Amygdala (tissue), 56 donors: Measurements from ENCODE around the gene EZR.
"Not testable (repeated sequence)": the region's sequence is repeated elsewhere in the genome, so short reads cannot be mapped to it uniquely, and the experiment has no call there.

ENCODE experiments used
- DNase-seq, 56 donors: peaks; one replicate each; lab custom pipeline; 2025; lab: John Stamatoyannopoulos, UW

Gene EZR

DNA sequence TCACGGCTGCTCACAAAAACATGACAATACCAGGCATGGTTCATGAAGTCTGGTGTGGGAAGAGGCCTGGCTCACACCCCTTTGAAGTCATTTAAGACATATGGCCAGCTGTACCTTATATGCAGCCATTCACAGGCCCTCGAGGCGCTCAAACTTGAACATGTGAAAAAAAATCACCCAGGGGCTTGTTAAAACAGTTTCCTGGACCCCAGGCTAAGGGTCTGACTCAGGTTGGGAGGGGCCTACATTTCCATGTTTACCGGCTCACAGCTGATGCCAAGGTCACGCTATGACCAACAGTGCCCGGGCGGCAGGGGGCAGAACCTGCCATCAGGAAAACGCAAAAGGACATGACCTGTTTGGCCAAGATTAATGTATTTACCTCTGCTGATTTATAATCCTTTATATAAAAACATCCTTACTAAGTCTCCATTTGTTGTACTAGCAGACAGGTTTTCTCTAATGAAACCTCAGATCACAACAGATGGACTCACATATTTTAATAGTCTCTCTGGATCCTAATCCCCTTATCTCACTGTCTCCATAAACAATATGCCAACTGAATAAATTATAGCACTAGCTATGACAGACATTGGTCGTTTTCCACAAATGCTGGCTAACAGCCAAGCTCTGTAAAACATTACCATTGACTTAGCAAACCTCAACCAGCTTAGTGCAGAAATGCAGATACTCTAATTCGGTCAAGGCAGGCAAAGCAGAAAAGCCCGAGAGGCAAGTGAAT is 19.9 kb downstream of the EZR start:
- peak in 4 of 56 donors; percentile 11 to 24 (median 15) for DNase-seq

DNA sequence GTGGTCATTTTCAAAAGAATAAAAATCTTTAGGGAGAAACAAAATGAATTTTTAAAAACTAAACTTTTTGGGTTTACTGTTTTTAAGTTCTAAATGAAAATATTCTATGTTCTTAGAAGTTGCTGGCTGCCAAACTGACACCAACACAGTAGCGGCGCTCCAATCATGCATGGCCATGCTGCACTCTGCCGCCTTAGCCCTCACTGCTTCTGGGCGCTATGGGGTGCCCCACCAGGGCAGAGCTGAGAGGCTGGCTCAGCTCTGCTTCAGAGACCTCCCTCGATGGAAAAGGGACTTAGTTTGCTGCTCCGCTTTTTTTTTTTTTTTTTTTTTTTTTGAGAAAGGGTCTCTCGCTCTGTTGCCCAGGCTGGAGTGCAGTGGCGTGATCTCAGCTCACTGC is 20.9 kb downstream of the EZR start:
- DNase-seq, result no peak

DNA sequence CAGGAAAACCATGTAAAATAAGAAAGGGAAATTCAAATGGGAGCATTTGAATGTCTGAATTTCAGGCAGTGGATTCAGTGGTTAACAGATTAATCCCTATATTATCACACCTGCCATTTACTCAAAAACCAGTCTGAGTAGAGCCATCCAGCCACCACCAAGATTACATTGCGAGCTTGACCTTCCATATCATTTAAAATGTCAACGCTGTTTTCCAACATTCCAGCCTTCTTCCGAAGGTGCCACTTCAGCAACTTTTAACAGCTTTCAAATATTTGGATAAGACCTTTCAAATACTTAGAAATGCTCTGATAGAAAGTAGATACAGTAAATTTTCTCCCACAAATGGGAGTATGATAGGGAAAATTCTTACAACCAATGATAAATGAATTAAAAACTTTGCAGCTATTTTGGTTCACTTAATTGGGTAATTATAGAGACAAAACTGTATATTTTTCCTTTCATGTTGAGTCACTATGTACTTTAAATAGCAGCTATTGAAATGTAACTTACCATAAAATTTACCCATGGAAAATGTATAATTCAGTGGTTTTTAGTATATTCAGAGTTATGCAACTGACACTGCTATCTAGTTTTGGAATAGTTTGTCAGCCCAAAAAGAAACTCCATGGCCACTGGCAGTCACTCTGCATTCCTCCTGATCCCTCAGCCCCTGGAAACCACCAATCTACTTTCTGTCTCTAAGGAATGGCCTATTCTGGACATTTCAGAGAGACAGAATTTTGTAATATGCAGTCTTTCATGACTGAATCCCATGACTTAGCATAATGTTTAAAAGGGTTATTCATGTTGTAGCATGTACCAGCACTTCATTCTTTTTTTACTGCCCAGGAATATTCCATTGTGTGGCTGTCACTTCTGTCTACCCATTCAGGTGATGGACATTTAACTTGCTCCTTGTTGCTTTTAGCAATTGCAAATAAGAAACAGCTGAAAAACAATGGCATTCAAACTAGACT is 21.5 kb downstream of the EZR start:
- DNase-seq, result no peak

DNA sequence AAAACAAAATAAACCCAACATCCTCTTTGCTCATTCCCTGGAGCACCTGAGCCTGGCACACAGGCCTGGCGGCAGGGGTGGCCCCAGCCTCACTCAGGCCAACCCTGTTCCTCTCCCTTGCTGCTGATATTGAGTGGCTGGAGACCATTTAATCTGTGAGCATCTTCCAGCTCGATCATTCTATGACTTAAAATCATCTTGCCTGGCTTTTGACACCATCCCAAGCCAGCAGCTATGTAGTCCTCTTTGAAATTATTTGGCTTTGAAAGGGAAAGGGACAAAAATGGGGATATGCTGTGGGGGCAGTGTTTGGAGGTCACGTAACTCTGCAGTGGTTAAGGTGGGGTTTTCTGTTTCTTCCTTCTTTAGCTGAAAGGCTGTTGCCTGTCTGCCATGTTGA is 22.8 kb downstream of the EZR start:
- no peak for DNase-seq

DNA sequence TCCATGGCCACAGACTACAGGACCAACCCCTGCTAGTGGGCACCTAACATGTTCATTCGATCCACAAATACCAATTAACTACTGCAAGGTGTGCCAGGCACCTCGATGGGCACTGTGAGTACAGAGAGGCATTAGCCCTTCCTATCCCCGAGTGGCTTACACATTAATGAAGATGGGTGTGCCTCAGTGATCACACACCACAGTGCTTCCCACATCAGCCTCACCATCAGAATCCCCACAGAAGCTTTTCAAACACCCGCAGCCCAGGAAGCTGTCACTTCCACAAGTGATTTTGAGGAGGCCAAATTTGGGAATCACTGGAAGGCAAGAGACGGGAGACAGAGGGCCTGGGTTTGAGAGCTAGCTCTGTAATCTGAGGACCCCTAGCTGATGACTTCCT is 23.7 kb downstream of the EZR start:
- no peak for DNase-seq

DNA sequence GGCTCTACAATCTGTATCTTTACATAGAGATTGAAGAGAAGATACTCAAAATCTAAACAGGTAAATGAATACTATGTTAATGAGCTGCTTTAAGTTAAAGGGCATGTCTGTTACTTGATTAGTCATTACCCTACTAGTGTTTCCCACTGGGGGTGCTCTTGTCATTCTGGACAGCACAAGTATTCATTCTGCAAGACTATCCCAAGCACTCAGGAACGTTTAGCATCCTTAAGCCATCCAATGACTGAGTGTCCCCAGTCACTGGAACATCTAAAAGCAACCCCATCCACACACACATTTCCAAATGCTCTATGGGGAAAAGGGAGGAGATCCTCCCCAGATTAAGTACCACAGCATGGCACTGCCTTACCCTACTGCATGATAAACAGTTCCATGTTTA is 25.7 kb downstream of the EZR start:
- DNase-seq, result no peak

DNA sequence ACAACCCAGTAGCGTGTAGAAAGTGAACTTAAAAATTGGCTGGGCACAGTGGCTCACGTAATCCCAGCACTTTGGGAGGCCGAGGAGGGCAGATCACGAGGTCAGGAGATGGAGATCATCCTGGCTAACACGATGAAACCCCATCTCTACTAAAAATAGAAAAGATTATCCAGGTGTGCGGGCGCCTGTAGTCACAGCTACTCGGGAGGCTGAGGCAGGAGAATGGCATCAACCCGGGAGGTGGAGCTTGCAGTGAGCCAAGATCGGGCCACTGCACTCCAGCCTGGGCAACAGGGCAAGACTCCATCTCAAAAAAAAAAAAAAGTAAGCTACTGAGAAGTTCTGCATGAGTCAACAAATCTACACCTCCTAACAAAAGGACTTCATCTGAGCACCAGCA is 26.7 kb downstream of the EZR start:
- DNase-seq, result not testable (repeated sequence)

DNA sequence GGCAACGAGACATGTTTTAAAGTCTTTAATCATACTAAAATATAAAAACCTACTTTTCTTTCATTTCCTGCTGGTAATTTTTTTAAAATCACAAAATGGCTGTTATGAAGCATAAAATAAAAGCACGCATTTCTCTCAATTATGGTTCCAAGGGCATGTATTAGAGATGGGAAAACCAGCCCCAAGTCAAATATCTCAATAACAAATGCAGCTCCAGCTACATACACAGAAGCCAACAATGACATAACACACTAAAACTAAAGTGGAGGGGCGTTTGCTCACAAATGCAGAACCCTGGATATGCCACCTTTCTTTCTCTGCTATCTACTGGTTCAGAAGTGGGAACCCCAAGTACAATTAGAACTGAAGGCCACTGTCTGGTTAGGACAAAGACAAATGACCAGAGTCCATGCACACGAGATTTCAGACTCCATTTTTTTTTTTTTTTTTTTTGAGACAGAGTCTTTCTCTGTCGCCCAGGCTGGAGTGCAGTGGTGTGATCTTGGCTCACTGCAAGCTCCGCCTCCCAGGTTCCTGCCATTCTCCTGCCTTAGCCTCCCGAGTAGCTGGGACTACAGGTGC is 27.8 kb downstream of the EZR start:
- DNase-seq, result no peak

DNA sequence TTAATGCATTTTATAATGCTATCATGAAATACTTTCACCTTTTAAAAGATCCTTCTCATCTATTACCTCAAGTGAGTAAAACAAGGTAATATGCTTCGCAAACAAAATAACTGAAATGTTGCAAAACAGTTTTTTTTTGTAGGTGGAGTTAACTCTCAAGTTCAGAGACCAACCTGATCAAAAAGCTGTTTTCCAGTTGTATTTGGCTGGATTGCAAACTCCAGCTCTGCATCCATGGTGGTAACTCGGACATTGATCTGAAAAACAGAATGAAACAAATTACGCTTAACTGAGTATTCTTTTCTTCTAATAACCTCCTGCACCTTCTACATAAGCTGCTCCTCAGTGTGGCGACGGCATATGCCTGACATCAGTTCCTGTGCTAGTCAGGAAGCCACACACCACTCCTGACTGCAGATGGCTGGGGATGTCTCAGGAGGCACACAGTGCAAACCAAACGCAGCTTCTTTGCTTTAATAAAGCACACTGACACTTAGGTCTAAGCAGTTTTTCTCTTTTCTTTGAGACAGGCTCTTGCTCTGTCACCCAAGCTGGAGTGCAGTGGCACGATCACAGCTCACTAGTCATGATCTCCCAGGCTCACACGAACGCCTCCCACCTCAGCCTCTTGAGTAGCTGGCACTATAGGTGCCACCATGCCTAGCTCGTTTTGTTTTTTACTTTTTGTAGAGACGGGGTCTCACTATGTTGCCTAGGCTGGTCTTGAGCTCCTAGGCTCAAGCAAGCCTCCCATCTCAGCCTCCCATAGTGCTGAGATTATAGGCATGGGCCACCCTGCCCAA is 29.9 kb downstream of the EZR start:
- no peak for DNase-seq

DNA sequence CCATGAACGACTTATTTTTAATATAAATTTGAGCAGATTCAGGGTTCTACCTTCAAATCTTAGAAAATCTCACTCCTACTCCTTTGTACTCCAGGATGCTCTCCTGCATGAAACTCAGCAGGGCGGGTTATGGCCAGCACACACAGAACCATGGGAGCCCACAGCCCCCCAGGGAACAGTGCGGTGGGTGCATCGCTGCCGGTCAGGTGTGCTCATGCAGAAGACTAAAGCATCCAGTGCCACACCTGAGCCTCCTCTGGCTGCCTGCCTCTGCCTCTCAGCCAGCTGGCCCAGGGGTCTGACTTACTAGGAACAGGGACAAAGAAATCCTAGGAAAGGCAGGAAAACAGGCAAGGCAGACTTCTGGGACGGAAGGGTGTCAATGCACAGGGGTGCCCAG is 31.8 kb downstream of the EZR start:
- no peak for DNase-seq

DNA sequence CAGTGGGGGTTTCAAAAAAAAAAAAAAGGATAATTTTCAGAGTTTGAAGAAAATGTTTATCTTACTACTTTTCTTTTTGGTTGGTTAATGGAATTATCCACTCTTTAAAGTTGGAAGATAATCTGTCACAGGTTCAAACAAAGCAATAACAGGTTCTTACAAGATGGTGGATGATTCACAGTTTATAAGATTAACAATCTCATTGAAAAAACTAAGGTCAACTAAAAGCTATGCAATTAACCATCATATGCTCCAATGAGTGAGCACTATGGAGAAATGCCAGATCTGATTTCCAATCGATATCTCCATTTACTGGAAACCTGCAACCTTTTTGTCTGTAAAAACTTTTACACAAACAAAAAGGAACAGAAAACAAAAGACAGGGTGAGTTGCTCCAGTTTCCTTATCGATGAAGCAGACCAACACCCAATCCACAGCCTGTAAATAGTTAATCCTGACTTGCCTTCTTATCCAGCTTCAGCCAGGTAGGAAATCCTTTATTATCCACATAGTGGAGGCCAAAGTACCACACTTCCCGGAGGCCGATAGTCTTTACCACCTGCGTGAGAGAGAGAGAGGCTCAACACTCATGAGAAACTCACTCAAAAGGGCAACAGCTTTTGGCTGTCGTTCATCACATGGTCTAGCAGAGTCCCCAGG is 32.4 kb downstream of the EZR start:
- no peak for DNase-seq

DNA sequence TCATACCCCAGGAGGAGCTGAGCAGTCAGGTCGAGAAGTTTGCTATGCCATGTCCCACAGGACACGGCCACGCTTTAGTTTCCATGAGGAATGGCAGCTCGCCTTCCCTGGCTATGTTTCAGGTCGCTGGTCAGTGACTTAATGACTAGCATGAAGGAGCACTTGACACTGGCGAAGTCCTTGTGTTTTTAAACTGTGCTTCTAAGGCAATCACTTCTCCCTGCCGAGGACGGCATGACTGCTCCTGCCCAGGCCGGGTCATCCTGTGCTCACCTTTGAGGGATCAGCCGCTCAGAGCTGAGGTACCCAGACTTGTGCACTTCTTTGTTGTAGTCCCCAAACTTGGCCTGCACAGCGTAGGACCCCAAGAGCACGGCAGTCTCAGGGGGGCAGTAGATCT is 34.1 kb downstream of the EZR start:
- no peak for DNase-seq

DNA sequence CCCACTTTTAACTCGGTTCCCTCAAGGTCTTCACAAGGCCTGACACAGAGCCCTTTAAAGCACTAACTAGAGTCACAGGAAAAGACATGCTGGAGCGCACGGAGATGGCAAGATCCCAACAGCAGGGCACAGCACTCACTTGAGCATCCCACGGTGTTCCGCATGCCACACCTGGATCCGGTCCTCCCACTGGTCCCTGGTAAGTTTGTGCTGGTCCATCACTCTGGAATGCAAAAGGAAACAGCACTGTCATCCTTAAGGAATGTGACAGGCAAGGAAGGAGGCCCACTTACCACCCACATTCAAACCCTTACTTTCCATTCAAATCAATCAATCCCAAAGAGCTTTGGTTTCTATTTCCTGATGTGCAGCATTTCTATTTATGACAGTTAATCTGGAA is 34.7 kb downstream of the EZR start:
- DNase-seq, result no peak

DNA sequence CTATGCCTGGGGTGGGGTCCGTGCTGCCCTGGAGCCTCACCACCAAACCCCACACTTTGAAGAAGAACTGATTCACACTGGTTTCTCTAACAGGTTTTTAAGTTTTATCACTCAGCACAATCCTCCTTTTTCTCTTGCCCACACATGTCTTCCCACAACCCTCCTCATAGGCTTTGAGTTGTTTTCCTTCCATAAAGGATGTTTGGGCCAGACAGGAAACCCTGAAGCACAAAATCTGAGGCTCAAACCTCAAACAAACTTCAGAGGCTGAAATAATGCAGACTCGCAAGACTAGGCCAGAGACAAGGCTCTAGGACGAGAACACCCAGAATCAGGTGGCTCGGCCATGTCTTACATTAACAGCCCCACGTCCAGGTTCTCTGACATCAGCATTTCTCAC is 35.3 kb downstream of the EZR start:
- DNase-seq, result no peak

DNA sequence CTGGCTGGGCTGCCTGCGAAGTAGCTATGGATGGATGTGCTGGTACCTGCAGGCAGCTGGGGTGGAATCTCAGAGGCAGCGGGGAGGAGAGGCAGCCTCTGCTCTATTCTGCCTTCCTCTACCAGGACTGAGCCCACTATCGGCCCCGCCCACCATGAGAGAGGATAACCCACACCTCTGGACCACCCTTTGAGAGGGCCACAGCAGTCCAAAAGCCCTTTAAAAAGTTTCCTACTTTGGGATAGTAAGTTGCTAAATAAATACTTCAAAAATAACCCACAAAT is 36.1 kb downstream of the EZR start:
- DNase-seq, result no peak

DNA sequence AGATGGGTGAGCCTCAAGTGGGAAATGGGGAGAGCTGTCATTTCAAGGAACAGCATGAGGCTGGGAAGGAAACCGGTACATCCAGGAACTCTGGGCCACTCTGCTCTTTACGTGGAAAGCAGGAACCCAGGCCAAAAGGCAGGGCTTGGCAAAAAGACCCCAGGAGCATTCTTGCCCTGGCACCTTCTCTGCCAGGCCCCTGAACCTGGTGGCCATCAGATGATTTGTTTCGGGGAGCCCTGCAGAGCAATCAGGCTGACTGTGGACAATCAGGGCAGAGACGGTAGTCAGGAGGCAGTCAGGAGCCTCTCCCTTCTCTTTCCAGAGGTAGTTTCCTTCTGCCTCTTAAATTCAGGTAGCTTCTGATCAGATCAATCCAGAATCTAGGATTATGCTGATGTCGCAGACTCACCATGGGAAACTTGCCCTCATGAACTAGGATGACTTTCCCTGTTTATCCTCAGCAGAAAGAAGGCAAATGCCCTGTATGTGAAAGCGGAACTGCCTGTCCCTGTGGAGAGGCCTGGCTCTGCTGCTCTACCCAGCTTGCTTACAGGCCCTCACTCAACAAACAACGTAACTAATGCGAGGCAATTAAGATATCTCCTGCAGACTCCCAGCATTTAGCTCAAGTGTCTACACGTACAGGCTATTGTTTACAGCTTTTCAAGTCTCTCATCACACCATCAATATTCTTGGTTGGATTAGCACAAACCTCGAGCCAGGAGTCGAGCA is 36.6 kb downstream of the EZR start:
- DNase-seq, result no peak

DNA sequence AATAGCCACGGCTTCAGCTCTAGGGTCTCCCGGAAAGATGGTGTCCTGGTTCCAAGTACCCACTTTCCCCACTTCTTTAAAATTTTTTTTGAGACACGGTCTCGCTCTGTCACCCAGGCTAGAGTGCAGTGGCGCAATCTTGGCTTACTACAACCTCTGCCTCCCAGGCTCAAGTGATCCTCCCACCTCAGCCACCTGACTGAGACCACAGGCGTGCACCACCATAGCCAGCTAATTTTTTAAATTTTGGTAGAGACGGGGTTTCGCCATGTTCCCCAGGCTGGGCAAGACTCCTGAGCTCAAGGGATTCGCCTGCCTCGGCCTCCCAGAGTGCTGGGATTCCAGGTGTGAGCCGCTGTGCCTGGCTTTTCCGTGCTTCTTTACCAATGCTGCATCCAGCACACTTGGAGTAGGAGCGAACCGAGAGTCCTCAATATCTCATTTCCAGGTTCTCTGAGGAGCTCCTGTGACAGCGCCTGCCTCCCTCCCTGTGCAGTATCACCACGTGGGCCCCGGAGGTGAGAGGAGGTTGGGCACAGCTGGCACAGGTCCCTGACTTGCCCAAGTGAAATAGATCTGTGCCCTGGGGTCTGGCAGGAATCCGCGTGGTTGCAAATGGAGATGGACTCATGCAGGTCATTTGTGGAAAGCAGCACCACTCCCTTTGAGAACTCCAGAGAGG is 37.3 kb downstream of the EZR start:
- no peak for DNase-seq

DNA sequence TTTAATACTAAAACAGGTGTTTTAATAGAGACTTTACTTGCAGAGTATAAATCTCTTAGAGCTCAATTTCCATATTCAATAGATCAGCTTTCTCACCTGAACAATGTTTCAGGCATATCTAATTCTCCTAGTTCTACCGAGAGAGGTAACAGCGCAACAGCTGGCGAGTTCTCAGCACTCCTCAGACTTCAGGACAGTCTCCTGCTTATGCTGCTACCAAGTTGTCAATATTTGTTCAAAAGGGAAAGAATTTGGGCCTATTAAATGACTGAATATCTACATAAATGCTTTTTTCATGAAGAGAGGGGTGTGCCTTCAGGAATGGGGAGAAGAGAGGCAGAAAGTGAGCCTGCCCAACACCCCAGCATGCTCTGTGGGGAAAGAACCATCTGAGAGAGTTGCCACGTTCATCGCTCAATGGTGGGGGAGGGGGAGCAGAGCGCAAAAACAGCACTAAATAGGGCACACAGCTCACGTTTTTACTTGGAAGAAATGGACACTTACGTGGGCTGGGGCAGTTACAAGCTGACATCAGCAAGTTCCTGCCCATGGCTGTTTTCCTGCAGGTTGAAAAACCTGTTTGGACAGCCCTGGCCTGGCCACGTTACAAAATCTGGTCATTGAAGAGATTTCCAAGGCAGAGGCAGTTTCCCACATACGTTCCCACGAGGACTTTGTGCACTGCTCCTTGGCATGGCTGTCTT is 38.0 kb downstream of the EZR start:
- no peak for DNase-seq
